H9 (cell line): Measurements from ENCODE around the gene RBFOX2. TPM values are rescaled to one million over a fixed set of nuclear protein-coding genes. Genes with fewer than 3 reads are reported as not detected.
A peak's percentile ranks its signal among the peaks of the same experiment; 100 is the strongest.

Experiments used
- DNase-seq: peaks from one replicate; pipeline ENCODE4 v3.0.0-alpha.2; 2017
- H2AFZ ChIP-seq: one replicate; pipeline ENCODE4 v1.6.1; 2013; ENCODE audit warnings: mild to moderate bottlenecking, low read length, control low read depth, moderate library complexity
- H2AK5ac ChIP-seq: 2 replicates; pipeline ENCODE4 v1.6.1; 2013; ENCODE audit warnings: low read length, control low read depth, mixed read lengths; ENCODE audit not compliant: insufficient read length
- H2BK120ac ChIP-seq: one replicate; pipeline ENCODE4 v1.6.1; 2013; ENCODE audit warnings: low read depth, mild to moderate bottlenecking, low read length, control low read depth, inconsistent platforms; ENCODE audit not compliant: poor library complexity, severe bottlenecking
- H2BK12ac ChIP-seq: 2 replicates; pipeline ENCODE4 v1.6.1; 2013; ENCODE audit warnings: low read length, control low read depth, mixed read lengths, low read depth; ENCODE audit not compliant: insufficient read length
- H2BK15ac ChIP-seq: 2 replicates; pipeline ENCODE4 v1.6.1; 2013; ENCODE audit warnings: low read depth, low read length, control low read depth
- H2BK20ac ChIP-seq: one replicate; pipeline ENCODE4 v1.6.1; 2013; ENCODE audit warnings: low read depth, mild to moderate bottlenecking, low read length, control low read depth, inconsistent platforms; ENCODE audit not compliant: poor library complexity, severe bottlenecking
- H2BK5ac ChIP-seq: 2 replicates; pipeline ENCODE4 v1.6.1; 2013; ENCODE audit warnings: low read length, control low read depth, mixed read lengths; ENCODE audit not compliant: insufficient read length
- H3K14ac ChIP-seq: 2 replicates; pipeline ENCODE4 v1.6.1; 2013; ENCODE audit warnings: low read length, control low read depth; ENCODE audit not compliant: insufficient read depth
- H3K18ac ChIP-seq: 2 replicates; pipeline ENCODE4 v1.6.1; 2013; ENCODE audit warnings: low read depth, mild to moderate bottlenecking, mixed read lengths, low read length, control low read depth; ENCODE audit not compliant: insufficient read length
- H3K23ac ChIP-seq: 2 replicates; pipeline ENCODE4 v1.6.1; 2013; ENCODE audit warnings: low read length, control low read depth, mixed read lengths, low read depth; ENCODE audit not compliant: insufficient read length
- H3K23me2 ChIP-seq: 2 replicates; pipeline ENCODE4 v1.6.1; 2013; ENCODE audit warnings: low read depth, mild to moderate bottlenecking, mixed read lengths, low read length, control low read depth; ENCODE audit not compliant: insufficient read length, poor library complexity, severe bottlenecking
- H3K27ac ChIP-seq: 2 replicates; pipeline ENCODE4 v1.5.1; 2013; ENCODE audit warnings: low read length, control low read depth, mixed read lengths, low read depth; ENCODE audit not compliant: insufficient read length
- H3K27me3 ChIP-seq: 2 replicates; pipeline ENCODE4 v1.6.1; 2013; ENCODE audit warnings: low read length, control low read depth, inconsistent platforms; ENCODE audit not compliant: insufficient read depth
- H3K4ac ChIP-seq: 2 replicates; pipeline ENCODE4 v1.6.1; 2013; ENCODE audit warnings: low read depth, mild to moderate bottlenecking, control low read depth, inconsistent platforms, low read length, moderate library complexity
- H3K4me1 ChIP-seq: 2 replicates; pipeline ENCODE4 v1.6.1; 2013; ENCODE audit warnings: low read length, control low read depth, inconsistent platforms; ENCODE audit not compliant: insufficient read depth
- H3K4me2 ChIP-seq: 2 replicates; pipeline ENCODE4 v1.6.1; 2013; ENCODE audit warnings: low read length, control low read depth, mixed read lengths; ENCODE audit not compliant: insufficient read length, insufficient read depth
- H3K56ac ChIP-seq: 2 replicates; pipeline ENCODE4 v1.6.1; 2013; ENCODE audit warnings: low read depth, mild to moderate bottlenecking, mixed read lengths, low read length, control low read depth; ENCODE audit not compliant: insufficient read length
- H3K79me1 ChIP-seq: 2 replicates; pipeline ENCODE4 v1.6.1; 2013; ENCODE audit warnings: low read depth, mild to moderate bottlenecking, moderate library complexity, low read length, control low read depth, inconsistent platforms; ENCODE audit not compliant: insufficient read depth, poor library complexity, severe bottlenecking
- H3K79me2 ChIP-seq: 2 replicates; pipeline ENCODE4 v1.6.1; 2013; ENCODE audit warnings: low read length, control low read depth, inconsistent platforms; ENCODE audit not compliant: insufficient read depth
- H3K9ac ChIP-seq: 2 replicates; pipeline ENCODE4 v1.6.1; 2013; ENCODE audit warnings: low read length, control low read depth, mixed read lengths; ENCODE audit not compliant: insufficient read length; ENCODE audit errors: extremely low read depth
- H3K9me3 ChIP-seq: one replicate; pipeline ENCODE4 v1.6.1; 2013; ENCODE audit warnings: low read depth, low read length, inconsistent platforms; ENCODE audit not compliant: control insufficient read depth
- H3T11ph ChIP-seq: one replicate; pipeline ENCODE4 v1.6.1; 2013; ENCODE audit warnings: mild to moderate bottlenecking, low read length, control low read depth, inconsistent platforms
- H4K20me1 ChIP-seq: one replicate; pipeline ENCODE4 v1.6.1; 2013; ENCODE audit not compliant: control insufficient read depth, insufficient read length, insufficient read depth
- H4K5ac ChIP-seq: 2 replicates; pipeline ENCODE4 v1.6.1; 2013; ENCODE audit warnings: low read depth, mild to moderate bottlenecking, mixed read lengths, low read length, control low read depth; ENCODE audit not compliant: insufficient read length
- H4K8ac ChIP-seq: replicated peaks from 2 replicates; pipeline ENCODE4 v1.6.1; 2013; ENCODE audit warnings: low read length, control low read depth, mixed read lengths, low read depth; ENCODE audit not compliant: insufficient read length
- H4K91ac ChIP-seq: 2 replicates; pipeline ENCODE4 v1.6.1; 2013; ENCODE audit warnings: low read depth, mild to moderate bottlenecking, moderate library complexity, mixed read lengths, low read length, control low read depth; ENCODE audit not compliant: insufficient read length
- H3K27ac Mint-ChIP-seq, 3 experiments: 2 replicates in 2 of 3; 3 replicates in 1 of 3; pipeline ENCODE4 v1.8.0; 2020 to 2021; ENCODE audit warnings: mixed read lengths in 3 of 3, mild to moderate bottlenecking in 1 of 3, moderate library complexity in 1 of 3
- H3K27me3 Mint-ChIP-seq: 2 replicates; pipeline ENCODE4 v1.8.0; 2021; ENCODE audit warnings: low read depth, mild to moderate bottlenecking, moderate library complexity, mixed read lengths
- H3K36me3 Mint-ChIP-seq, 3 experiments: 2 replicates in 2 of 3; 3 replicates in 1 of 3; pipeline ENCODE4 v1.8.0; 2020 to 2021; ENCODE audit warnings: low read depth in 3 of 3, mixed read lengths in 3 of 3; ENCODE audit not compliant: insufficient read depth in 1 of 3
- H3K4me1 Mint-ChIP-seq, 2 experiments: 2 replicates each; pipeline ENCODE4 v1.8.0; 2020; ENCODE audit warnings: mixed read lengths in 2 of 2
- H3K4me3 Mint-ChIP-seq, 2 experiments: 2 replicates in 1 of 2; 3 replicates in 1 of 2; pipeline ENCODE4 v1.8.0; 2020 to 2021; ENCODE audit warnings: mild to moderate bottlenecking in 2 of 2, mixed read lengths in 2 of 2, moderate library complexity in 1 of 2
- H3K9me3 Mint-ChIP-seq, 2 experiments: 2 replicates in 1 of 2; 3 replicates in 1 of 2; pipeline ENCODE4 v1.8.0; 2020; ENCODE audit warnings: mild to moderate bottlenecking in 2 of 2, mixed read lengths in 2 of 2, moderate library complexity in 1 of 2
- WGBS: extraction: QIAGEN DNeasy Blood & Tissue Kit; methylation state at CpG from one replicate; pipeline ENCODE4 v1.1.7; 2013; ENCODE audit warnings: missing lambda C conversion rate, low lambda C conversion rate, mixed read lengths; ENCODE audit not compliant: insufficient read length; ENCODE audit errors: extremely low coverage; 5-methylcytosine and 5-hydroxymethylcytosine counted together
- total RNA-seq: library from RNA; stranded (reverse); gene quantifications from 2 replicates; pipeline ENCODE4 v1.2.1, GENCODE V29; 2021
- TF ChIP-seq, protein P1 (sequence below): fragments of 200-600 bp; sonication (generic); conservative IDR thresholded peaks from 3 replicates; pipeline ENCODE4 v1.8.0; 2021; ENCODE audit warnings: antibody characterized with exemption, mild to moderate bottlenecking

Gene RBFOX2
- total RNA-seq, 1 experiment from 2014 or later, result 84.7 TPM

DNA sequence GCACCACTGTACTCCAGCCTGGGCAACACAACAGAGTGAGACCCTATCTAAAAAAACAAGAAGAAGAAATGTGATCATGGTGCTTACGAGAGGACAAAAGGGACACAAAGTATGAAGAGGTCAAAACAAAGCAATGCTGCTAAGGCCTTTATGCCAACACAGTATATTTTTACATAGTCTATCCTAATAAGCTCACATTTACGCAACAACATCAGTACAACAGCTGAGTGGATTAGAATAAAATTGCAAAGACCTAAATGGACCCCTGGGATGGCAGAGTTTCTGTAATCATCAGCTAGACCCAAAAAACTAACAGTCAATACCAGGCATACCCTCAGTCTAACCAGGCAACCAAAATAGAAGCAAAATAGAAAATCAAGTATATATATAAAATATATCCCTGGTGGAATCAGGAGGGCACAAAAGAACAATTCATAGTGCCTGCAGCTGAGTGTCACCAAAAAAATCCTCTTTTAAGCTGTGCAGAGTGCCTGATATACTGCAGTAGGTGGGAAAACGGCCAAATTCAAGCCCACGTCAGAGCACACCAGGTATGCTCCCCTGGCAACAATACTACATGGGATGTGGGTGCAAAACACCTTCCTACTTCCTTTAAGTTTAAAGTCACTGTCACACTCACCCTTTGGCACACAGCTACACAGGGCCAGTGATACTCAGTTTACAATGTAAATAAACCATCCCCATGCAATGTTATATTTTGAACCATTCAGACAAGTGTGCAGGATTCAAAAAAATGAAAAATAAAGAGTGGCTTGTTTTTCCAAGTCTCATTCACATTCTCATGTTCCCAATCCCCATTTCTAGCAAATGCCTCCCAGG lies 57.8 kb downstream of the RBFOX2 start:
- no peak overlapping the region for H2BK5ac ChIP-seq
- no peak overlapping the region for H2BK20ac ChIP-seq
- H3K79me1 ChIP-seq, result no peaks in the 10 kb centered on the region
- no peak overlapping the region for H2BK15ac ChIP-seq
- Mint-ChIP-seq H3K27me3 (no peaks in the 10 kb centered on the region), H3K4me1 (peaks cover 40 to 48% of the 10 kb centered on the region in 2 experiments), H3K36me3 (no peaks in the 10 kb centered on the region), H3K4me3 (no peak overlapping the region; a peak in 1 of 5 replicates), H3K27ac (peak overlapping the region; percentile 49 to 84 (median 65); a peak in 4 of 7 replicates), H3K9me3 (no peaks in the 10 kb centered on the region; a peak in 1 of 5 replicates)
- DNase-seq, result no peak
- H2AK5ac ChIP-seq, result no peak overlapping the region
- no peaks in the 10 kb centered on the region; the same call in none of the 2 replicates for H3K4me1 ChIP-seq
- H4K20me1 ChIP-seq, result no peaks in the 10 kb centered on the region
- no peaks in the 10 kb centered on the region for H3K23me2 ChIP-seq
- H4K5ac ChIP-seq, result no peak overlapping the region
- no peak overlapping the region for H3K56ac ChIP-seq
- peaks cover 6% of the 10 kb centered on the region; the same call in 1 of the 2 replicates for H3K79me2 ChIP-seq
- H2BK12ac ChIP-seq, result no peak overlapping the region
- H3K4me2 ChIP-seq, result no peak overlapping the region
- H4K8ac ChIP-seq, result no peak overlapping the region
- H3K14ac ChIP-seq, result no peak overlapping the region
- no peaks in the 10 kb centered on the region for H3K9me3 ChIP-seq
- H3K23ac ChIP-seq, result no peak overlapping the region
- WGBS, result no CpG with 5 or more reads among the region's 4 CpGs
- H3K9ac ChIP-seq, result no peak overlapping the region
- H3T11ph ChIP-seq, result no peak overlapping the region
- no peak overlapping the region for H2BK120ac ChIP-seq
- no peak overlapping the region for H3K27ac ChIP-seq
- no peak overlapping the region for H3K4ac ChIP-seq
- TF ChIP-seq, protein P1, sequence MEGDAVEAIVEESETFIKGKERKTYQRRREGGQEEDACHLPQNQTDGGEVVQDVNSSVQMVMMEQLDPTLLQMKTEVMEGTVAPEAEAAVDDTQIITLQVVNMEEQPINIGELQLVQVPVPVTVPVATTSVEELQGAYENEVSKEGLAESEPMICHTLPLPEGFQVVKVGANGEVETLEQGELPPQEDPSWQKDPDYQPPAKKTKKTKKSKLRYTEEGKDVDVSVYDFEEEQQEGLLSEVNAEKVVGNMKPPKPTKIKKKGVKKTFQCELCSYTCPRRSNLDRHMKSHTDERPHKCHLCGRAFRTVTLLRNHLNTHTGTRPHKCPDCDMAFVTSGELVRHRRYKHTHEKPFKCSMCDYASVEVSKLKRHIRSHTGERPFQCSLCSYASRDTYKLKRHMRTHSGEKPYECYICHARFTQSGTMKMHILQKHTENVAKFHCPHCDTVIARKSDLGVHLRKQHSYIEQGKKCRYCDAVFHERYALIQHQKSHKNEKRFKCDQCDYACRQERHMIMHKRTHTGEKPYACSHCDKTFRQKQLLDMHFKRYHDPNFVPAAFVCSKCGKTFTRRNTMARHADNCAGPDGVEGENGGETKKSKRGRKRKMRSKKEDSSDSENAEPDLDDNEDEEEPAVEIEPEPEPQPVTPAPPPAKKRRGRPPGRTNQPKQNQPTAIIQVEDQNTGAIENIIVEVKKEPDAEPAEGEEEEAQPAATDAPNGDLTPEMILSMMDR, result no peak
- no peak overlapping the region for H2AFZ ChIP-seq
- H4K91ac ChIP-seq, result no peak overlapping the region
- H3K27me3 ChIP-seq, result no peaks in the 10 kb centered on the region
- no peak overlapping the region for H3K18ac ChIP-seq
